A673 (cell line): ENCODE results near the gene EFTUD2. TPM values are rescaled to one million over a fixed set of nuclear protein-coding genes. Genes with fewer than 3 reads are reported as not detected.
A peak's percentile ranks its signal among the peaks of the same experiment; 100 is the strongest.

ENCODE experiments used
- BruUV-seq: library from RNA; stranded (reverse); fragments of 400-500 nt; replicated peaks from 2 replicates; lab custom pipeline; 2021; lab: Mats Ljungman, UMichigan
- CTCF ChIA-PET: fragments of 300-600 bp; sonication (Branson Sonifier 250); formaldehyde crosslinking; loops from one replicate; lab custom pipeline; 2022; ENCODE audit warnings: antibody characterized with exemption; lab: Charles Lee
- POLR2A ChIA-PET: fragments of 300-600 bp; sonication (Branson Sonifier 250); formaldehyde crosslinking; loops from one replicate; lab custom pipeline; 2022; ENCODE audit warnings: antibody characterized with exemption; ENCODE audit not compliant: low non-redundant PET; lab: Charles Lee
- DNase-seq: peaks from one replicate; pipeline ENCODE4 v3.0.0-alpha.2; 2015; ENCODE audit warnings: low spot score
- H3K27ac ChIP-seq: fragments of 200-600 bp; sonication (generic); 2 replicates; pipeline ENCODE4 v1.5.1; 2016; ENCODE audit warnings: mixed run types, low read depth, mild to moderate bottlenecking, mixed read lengths, antibody characterized with exemption, low read length; ENCODE audit not compliant: poor library complexity, severe bottlenecking
- H3K27me3 ChIP-seq: fragments of 200-600 bp; sonication (generic); replicated peaks from 2 replicates; pipeline ENCODE4 v1.6.1; 2017; ENCODE audit warnings: mixed run types, low read depth, mild to moderate bottlenecking, mixed read lengths, antibody characterized with exemption, low read length; ENCODE audit not compliant: insufficient read depth, poor library complexity
- H3K36me3 ChIP-seq: fragments of 200-600 bp; sonication (generic); 2 replicates; pipeline ENCODE4 v1.6.1; 2016; ENCODE audit warnings: mixed run types, mild to moderate bottlenecking, mixed read lengths, antibody characterized with exemption, low read length; ENCODE audit not compliant: insufficient read depth, poor library complexity, severe bottlenecking
- H3K4me1 ChIP-seq: fragments of 200-600 bp; sonication (generic); 2 replicates; pipeline ENCODE4 v1.6.1; 2017; ENCODE audit warnings: mixed run types, mild to moderate bottlenecking, mixed read lengths, antibody characterized with exemption, low read length; ENCODE audit not compliant: insufficient read depth, poor library complexity, severe bottlenecking
- H3K4me3 ChIP-seq: fragments of 200-600 bp; sonication (generic); 2 replicates; pipeline ENCODE4 v1.5.1; 2016; ENCODE audit warnings: low read depth, mixed run types, mild to moderate bottlenecking, mixed read lengths, low read length; ENCODE audit not compliant: poor library complexity, severe bottlenecking
- H3K9me3 ChIP-seq: fragments of 200-600 bp; sonication (generic); 2 replicates; pipeline ENCODE4 v1.6.1; 2016; ENCODE audit warnings: mixed run types, low read depth, mild to moderate bottlenecking, mixed read lengths, antibody characterized with exemption, low read length; ENCODE audit not compliant: poor library complexity, severe bottlenecking
- EZH2 ChIP-seq: fragments of 200-600 bp; sonication (generic); IDR thresholded peaks from 2 replicates; pipeline ENCODE4 v1.6.1; 2017; ENCODE audit warnings: borderline replicate concordance, low read depth, mild to moderate bottlenecking, mixed read lengths, antibody characterized with exemption, low read length; ENCODE audit not compliant: poor library complexity, severe bottlenecking
- intact Hi-C: fragments of 100-400 bp; cut with micrococcal nuclease; formaldehyde crosslinking; loops from one replicate; pipeline ENCODE4 v1.10.0; 2022; ENCODE audit not compliant: unreplicated experiment
- total RNA-seq: library from RNA; stranded (reverse); gene quantifications from 2 replicates; pipeline ENCODE4 v1.2.3, GENCODE V29; 2021
- TF ChIP-seq, protein P1 (sequence below): fragments of 300-800, 200-600 bp; sonication (generic); conservative IDR thresholded peaks from 2 replicates; pipeline ENCODE4 v1.5.1; 2017; ENCODE audit warnings: low read depth, mild to moderate bottlenecking, antibody characterized with exemption, low read length, moderate library complexity, mixed read lengths

Gene EFTUD2
- total RNA-seq, 1 experiment from 2014 or later: 144 TPM

DNA sequence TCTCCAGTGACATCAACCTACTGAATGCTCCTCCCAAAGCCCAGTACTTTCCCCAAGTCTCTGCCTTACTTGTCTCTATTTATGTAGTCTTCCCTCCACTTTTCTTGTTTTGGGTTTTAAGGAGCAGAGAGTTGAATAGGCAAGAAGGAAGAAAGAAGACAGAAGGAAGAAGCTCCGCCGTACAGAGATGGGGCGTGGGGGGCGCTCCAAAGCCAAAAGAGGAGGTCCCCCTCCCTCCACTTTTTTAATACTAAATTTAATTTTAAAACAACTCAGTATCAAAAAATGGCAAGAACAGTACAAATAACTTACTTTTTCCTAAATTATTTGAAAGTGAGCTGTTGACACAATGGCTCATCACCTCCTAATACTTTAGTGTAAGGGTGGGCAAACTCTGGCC is 4.6 kb downstream of the EFTUD2 start:
- TF ChIP-seq, protein P1, sequence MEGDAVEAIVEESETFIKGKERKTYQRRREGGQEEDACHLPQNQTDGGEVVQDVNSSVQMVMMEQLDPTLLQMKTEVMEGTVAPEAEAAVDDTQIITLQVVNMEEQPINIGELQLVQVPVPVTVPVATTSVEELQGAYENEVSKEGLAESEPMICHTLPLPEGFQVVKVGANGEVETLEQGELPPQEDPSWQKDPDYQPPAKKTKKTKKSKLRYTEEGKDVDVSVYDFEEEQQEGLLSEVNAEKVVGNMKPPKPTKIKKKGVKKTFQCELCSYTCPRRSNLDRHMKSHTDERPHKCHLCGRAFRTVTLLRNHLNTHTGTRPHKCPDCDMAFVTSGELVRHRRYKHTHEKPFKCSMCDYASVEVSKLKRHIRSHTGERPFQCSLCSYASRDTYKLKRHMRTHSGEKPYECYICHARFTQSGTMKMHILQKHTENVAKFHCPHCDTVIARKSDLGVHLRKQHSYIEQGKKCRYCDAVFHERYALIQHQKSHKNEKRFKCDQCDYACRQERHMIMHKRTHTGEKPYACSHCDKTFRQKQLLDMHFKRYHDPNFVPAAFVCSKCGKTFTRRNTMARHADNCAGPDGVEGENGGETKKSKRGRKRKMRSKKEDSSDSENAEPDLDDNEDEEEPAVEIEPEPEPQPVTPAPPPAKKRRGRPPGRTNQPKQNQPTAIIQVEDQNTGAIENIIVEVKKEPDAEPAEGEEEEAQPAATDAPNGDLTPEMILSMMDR: peak; percentile 43
- TF ChIP-seq EZH2: no peak
- Histone ChIP-seq H3K4me1 (no peaks in the 10 kb centered on the region), H3K9me3 (no peaks in the 10 kb centered on the region), H3K27ac (no peak overlapping the region), H3K27me3 (no peaks in the 10 kb centered on the region), H3K36me3 (peaks cover 5% of the 10 kb centered on the region), H3K4me3 (no peak overlapping the region)
- CTCF ChIA-PET: no interaction called here
- POLR2A ChIA-PET: interaction anchor here (0.7 kb wide), 1 partner anchor 336 kb away, joined by 12 read pairs; no protein-coding TSS in a partner anchor
- intact Hi-C loops: no loop called here
- no peak for DNase-seq
- no TSS peak for BruUV-seq

DNA sequence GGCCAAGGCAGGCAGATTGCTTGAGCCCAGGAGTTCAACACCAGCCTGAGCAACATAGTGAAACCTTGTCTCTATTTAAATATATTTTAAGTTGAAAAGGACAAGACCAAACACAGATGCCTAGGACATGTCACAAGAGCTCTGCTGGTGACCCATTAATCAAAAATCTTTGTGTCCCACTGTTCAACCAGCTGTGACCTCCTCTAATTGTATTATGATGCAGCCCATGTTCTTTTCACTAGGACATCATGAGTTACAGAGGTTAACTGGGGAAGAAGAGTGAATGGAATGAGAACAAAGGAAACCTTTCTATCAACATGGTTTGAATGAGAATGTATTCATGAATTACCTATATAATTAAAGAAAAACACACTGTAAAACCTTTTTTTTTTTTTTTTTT is 7.0 kb downstream of the EFTUD2 start:
- no peaks in the 10 kb centered on the region for H3K4me1 ChIP-seq
- no peaks in the 10 kb centered on the region for H3K27me3 ChIP-seq
- ChIA-PET POLR2A (no interaction called here), CTCF (no interaction called here)
- intact Hi-C loops: no loop called here
- no peak overlapping the region for H3K4me3 ChIP-seq
- TF ChIP-seq EZH2: no peak
- TF ChIP-seq, protein P1: no peak
- no peak for DNase-seq
- H3K36me3 ChIP-seq: peaks cover 5% of the 10 kb centered on the region
- H3K27ac ChIP-seq: no peak overlapping the region
- no peaks in the 10 kb centered on the region for H3K9me3 ChIP-seq
- BruUV-seq: no TSS peak

DNA sequence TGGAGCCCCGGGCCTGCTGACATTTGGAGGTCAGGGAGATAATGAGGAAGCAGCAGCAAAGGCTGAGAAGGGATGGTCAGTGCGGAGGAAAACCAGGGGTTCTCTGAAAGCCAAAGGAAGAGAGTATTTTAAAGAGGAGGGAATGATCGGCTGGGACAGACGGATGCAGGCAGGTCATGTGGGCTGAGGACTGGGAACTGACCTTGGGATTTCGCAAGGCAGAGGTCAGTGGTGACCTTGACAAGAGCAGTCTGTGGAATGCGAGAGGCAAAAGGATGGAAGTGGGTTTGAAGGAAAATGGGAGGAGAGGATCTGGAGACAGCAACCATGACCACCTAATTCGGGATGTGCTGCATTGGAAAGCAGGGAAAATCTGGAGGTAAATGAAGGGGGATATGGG is 10.2 kb downstream of the EFTUD2 start:
- DNase-seq: no peak
- intact Hi-C loops: no loop called here
- H3K4me1 ChIP-seq: no peaks in the 10 kb centered on the region
- no peak overlapping the region for H3K4me3 ChIP-seq
- TF ChIP-seq, protein P1: no peak
- TF ChIP-seq EZH2: no peak
- no peak overlapping the region for H3K27ac ChIP-seq
- no TSS peak for BruUV-seq
- CTCF ChIA-PET: no interaction called here
- POLR2A ChIA-PET: no interaction called here
- no peaks in the 10 kb centered on the region for H3K27me3 ChIP-seq
- peaks cover 9% of the 10 kb centered on the region for H3K36me3 ChIP-seq
- H3K9me3 ChIP-seq: no peaks in the 10 kb centered on the region
